Measurements from ENCODE around the gene BCL7A.
A peak's percentile ranks its signal among the peaks of the same experiment; 100 is the strongest.

The BCL7A gene

DNA sequence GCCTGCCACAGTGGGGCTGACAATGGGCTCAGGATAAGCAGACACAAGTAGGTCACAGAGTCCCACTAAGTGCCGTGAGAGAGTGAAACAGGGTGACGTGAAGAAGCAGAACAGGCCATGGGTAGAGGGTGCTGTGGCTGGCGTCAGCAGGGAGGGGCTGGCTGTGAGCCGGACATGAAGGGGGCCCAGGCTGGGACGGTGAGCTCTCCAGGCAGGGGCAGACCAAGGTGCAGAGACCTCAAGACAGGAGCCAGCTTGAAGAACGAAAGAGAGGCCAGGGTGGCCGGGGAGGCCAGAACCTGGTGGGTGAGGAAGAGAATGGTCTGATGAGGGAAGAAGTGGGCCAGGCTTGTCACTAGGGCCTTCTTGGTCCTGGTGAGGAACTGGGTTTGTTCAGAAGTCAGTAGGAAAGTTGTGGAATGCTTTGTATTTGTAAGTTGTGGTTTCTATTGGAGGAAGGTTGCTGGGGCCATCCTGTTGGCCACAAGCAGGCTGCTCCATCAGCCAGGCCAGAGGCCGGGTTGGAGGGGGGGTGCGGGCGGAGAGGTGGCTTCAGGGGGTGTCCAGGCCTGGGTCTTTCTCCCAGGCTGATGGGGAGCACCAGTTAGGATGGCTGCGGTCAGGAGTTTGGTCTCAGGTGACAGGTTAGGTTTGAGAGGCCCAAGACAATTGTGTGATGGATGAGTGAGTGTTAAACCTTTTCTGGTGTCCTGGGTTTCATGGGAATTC is 35.5 kb downstream of the BCL7A start:
- DNase-seq, result no peak

DNA sequence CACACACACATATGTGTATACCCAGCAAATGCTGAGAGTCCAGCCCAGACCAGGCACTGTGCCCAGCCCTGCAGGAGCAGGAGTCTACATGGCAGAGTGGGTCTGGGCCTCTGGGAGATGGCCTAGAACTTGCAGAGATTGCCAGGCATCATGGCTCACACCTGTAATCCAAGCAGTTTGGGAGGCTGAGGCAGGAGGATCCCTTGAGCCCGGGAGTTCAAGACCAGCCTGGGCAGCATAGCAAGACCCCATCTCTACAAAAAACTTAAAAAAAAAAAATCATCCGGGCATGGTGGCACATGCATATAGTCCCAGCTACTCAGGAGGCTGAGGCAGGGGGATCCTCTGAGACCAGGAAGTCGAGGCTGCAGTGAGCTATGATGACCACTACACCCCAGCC is 36.1 kb downstream of the BCL7A start:
- DNase-seq, result no peak

DNA sequence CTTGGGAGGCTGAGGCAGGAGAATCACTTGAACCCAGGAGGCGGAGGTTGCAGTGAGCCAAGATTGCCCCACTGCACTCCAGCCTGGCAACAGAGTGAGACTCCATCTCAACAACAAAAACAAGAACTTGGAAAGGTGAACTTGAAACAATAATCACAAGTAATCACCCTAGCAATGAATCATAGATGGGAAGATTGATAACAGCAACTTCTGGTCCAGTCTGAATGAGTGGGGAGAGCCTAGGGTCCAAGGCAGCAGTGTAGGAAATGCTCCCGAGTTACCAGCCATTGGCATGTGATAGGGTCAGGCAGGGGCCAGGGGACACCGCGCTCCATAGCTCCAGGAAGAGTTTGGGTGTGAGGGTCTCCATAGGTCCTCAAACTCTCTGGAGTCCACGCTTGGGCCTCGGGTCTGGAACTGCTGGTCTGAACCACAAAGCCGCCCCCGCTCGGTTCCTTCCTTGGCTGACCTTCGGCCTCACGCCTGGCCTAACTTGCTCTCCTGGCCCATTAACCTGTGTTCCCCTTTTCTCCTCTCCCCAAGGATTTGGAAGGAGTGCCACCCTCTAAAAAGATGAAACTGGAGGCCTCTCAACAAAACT is 37.0 kb downstream of the BCL7A start:
- no peak for DNase-seq

DNA sequence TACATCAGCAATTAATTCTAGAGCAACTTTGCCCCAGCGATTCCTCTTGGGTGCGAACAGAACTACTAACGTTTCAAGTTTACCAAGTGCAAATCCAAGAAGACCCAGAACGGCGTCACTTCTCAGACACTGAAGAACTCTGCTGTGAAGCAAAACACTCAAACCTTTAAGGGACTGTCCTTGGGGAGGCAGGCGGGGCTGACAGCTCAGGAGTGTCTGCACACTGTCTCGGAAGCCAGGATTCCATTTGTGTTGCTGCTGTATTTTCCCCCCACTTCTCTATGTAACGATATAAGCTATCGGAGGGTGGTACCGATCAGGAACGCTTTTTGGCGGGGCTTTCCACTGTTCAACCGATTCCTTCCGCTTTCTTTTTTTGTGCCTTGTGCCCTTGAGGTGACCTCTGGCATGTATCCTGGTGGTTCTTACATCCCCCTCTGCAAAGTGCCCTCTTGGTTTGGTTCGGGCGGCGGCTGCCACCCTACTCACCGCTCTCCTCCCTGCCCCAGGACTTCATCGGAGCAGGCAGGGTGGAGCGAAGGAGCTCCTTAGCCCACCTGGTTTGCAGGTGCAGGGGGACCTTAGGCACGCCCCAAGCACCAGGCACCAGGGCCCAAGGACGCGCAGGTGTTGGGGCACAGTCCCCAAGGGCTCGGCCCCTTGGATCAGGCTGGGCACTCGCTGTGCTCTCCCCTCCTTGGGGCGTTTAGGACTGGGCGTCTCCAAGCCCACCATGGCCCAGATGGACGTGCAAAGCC is 37.7 kb downstream of the BCL7A start:
- DNase-seq, result no peak

DNA sequence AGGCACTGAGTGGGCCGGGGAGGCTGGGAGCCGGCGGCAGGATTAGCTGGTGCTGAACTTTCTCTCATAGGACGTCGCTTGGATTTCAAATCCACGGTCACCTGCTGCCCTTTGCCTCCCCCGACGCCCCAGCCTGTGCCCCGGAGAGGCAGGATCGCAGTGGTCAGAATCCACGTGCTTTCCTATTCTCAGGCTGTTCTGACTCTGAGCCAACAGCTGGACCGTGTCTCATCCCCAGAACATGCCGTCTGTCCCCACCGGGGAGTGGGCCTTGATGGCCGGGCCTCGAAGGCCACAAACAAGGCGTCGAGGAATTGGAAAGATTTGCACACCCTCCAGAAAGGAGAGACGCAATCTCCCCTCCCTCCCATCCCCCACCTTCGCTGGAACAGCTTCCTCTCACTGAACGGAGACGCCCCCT is 38.4 kb downstream of the BCL7A start:
- DNase-seq, result no peak

DNA sequence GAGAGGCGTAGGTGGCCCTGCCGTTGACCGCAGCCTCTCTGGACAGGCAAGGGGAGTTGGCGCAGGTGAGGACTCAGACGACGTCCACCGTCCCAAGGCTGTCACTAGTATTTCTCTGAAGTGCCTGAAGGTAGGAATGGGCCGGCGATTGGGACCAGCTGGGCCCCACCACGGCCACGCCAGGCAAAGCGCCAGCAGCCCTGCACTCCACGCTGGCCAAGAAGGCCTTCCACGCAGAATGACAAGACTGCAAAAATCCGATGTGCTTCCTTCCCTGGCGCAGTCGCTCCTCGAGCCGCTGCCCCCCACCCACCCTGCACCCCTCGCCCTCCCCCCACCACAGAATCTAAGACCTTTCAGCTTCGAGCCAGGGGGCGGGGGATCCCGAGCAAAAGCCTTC is 39.6 kb downstream of the BCL7A start:
- DNase-seq, result no peak

DNA sequence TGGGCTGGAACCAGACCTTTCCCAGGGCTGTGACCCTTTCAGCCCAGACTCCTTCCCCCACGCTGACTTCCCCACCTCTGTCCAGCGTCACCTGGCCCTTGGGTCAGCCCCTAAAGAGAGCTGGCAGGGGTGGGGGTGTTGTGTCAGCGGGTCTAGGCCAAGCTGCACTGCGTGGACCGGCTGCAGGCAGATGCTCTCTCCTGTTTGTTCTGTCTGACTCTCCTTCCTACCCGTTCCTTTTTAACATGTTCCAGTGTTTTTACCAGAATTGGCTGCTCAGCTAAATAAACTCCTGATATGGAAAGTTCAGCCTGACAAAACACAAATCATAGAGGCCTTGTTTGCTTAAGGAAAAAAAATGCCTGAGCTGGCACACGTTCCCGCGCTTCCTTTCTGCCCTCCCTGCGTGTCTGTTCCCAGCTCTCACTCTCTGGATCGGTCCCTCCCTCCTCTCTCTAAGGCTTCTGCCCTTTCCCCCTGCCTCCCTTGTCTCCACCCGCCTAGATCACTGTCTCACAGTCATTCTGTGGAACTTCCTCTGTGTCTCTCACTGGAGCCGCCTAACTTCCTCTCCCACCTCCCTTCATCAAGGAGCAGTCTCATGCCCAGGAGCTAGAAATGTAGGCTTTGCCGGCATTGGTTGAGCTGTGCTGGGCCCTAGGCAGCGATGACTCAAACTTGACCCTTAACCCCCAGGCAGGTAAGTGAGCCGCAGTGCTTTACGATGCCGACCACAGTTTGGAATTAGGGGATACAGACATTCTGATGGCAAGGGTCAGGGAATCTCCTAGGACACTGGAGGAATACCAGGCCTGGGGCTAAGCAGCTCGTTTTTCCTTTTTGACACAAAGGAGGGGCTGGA is 41.4 kb downstream of the BCL7A start:
- DNase-seq, result no peak

DNA sequence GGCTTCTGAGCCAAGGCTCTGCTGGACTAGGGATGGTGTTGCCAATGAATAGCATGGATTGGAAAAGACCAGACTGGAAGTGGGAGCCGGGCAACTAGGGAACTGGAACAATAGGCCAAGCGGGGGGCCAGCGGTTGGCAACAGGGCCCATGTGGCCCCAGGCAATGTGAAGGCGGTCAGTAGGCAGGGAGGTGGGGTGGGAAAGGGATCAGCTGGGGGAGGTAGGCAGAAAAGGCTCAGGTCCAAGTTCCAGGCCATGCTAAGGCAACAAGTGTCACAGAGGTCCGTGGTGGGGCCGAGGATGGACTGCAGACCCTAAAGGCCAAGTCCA is 42.0 kb downstream of the BCL7A start:
- DNase-seq, result no peak

DNA sequence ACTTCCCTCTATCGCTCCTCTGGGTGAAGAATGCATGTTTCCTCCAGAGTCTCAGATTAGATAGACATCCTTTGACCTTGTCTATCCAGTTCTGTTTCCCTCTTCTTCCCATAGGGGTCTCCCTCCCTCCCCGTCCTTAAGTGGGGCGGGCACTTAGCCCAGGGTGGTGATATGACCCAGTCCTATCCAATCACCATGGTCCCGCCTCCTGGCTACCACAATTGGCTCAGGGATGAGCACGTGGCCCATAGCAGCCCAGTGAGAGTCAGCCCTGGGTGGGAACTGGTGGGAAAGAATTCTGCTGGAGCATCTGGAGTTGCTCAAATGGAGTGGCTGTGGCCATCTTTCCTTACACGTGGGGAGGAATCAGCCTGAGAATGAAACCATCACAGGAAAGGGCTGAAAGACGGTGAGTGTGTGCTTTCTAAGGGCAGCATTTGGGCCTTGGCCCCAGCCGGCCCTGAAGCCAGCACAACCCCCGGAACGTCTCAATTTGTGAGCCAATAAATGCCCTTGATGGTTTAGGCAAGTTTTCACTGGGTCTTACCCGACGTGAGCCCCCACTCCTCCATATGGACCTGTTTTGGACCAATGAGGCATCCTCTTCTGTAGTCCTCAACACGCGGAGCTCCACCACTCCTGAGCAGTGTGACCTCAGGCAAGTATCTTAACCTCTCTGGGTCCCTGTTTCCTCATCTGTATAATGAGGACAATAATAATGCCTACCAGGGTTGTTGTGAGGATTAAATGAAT is 42.5 kb downstream of the BCL7A start:
- peak; percentile 78 for DNase-seq

DNA sequence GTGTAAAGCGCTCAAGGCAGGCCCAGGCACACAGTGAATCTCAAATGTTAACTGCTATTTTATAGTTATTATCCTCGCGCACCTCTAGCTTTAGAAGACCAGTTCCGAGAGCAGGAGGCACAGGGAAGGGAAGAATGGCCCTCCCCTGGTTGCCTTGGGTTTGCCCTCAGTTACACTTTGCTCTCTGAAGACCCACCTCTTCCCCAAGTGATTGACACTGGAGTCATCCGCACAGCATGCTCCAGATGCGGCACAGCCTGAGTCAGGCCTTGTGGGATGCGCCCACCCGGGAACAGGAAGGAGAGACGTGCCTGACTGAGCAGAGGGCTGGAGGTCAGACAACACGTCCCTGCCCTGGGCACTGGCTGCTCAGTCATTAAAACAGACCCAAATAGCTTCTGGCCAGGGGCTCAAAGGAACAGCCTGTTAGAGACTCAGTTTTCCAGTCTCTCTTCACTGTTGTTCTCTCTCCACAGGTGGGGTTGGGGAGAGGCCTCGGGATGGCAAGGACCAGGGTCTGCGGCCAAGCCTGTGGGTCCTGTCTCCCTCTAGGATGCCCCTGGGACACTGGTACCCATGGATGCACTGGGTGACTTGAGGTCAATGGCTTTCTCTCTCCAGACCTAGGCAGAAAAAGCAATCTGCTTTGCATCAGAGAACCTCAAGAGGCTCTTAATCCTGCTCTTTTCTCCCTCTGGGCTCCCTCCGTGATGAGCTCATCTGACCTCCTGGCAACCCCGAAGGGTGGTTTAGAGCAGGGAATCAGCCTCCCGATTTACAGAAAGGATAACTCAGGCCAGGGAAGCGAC is 43.3 kb downstream of the BCL7A start:
- DNase-seq, result no peak

DNA sequence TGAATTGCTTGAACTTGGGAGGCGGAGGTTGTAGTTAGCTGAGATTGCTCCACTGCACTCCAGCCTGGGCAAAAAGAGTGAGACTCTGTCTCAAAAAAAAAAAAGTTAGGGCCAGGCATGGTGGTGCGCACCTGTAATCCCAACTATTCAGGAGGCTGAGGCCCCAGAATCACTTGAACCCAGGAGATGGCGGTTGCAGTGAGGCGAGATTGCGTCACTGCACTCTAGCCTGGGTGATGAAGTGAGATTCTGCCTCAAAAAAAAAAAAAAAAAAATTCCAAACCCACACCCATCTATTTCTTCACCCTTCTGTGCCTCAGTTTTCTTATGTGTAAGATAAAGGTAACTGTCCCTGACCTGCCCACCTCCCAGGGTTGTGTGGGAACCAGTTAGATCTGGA is 45.9 kb downstream of the BCL7A start:
- DNase-seq, result no peak

DNA sequence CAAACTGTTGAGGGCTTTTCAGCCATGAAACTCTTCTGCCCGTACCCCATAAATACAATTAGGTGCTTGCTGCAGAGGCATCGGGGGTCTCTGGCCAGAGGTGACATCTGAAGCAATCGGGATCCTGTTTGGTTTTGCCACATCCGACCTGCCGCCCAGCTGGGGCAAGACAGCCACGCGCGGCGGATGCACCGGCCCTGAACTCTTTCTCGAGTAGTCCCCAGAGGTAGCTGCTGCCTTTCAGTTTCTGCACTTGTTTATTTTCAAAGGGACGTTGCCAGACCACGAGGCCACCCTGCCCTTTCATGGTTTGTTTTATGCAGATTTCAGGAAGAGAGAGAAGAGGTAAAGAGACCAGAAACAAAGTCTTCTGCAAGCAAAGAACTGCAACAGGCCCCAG is 46.3 kb downstream of the BCL7A start:
- no peak for DNase-seq

DNA sequence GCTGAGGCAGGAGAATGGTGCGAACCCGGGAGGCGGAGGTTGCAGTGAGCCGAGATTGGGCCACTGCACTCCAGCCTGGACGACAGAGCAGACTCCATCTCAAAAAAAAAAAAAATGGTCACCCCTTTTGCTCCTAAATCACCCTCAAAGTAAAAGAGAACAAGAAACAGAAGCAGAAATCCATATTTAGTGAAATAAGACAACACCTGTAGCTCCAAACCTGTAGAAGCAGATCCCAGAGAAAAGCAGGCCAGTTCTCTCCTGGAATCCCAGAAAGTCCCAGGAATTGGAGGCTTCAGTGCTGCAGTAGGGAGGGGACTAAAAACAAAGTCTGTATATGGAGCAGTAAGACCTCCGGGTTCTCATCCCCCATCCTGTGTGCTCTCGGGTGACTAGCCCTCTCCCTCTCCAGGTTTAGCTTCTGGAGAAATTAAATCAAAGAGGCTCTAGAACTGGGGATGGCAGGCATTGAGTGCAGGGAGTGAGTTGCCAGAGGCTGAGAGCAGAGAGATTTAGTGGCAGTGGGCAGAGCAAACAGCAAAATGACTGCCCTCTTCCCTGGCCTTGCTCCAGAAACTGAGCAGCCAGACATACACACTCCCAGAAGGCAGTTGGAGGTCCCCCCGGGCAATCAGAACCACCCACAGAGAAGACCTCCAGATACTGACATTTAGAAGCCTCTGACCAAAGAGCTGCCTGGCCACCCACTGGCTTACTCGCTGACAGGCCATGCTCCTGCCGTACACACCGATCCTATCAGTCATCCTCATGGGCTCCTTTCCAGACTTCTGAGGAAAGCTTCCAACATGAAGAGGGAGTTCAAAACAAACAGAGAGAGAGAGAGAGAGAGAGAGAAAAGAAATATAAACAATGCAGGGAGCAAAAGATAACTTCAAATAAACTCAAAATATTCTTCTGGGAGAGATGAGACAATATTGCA is 50.6 kb downstream of the BCL7A start:
- DNase-seq, result no peak

DNA sequence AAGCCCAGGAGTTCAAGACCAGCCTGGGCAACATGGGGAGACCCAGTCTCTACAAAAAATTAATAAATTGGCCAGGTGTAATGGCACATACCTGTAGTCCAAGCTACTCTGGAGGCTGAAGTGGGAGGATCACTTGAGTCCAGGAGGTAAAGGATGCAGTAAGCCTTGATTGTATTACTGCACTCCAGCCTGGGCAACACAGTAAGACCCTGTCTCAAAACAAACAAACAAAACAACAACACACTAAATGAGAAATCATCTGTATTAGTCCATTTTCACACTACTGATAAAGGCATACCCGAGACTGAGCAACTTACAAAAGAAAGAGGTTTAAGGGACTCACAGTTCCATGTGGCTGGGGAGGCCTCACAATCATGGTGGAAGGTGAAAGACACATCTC is 52.1 kb downstream of the BCL7A start:
- no peak for DNase-seq

DNA sequence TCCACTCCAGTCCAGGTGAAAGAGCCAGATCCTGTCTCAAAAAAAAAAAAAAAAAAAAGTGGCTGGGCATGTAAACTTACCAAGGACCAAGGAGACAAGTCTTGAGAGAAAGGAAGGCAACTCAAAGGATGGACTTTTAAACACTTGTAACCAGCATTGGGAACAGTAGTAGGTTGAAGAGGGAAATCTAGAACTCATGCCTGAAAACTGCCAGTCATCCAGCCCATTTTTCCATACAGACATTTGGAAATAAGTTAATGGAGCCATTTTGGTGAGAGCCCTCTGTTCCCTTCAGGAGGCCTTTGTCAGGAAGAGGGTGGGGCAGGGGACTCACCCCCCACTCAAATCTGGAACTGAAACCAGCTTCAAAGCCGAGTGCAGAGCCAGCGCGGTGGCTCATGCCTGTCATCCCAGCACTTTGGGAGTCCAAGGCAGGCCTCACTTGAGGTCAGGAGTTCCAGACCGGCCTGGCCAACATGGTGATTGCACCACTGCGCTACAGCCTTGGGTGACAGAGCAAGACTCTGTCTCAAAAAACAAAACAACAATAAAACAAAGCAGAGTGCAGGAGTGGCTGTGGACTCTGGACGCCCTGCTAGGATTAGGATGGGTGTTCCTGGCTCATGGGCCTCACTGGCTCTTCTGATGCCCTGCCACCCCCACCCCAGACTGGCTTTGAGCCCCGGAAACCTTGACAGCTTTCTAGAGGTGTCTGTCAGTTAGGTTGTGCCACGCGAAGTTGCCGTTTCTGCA is 55.2 kb downstream of the BCL7A start:
- DNase-seq, result no peak

DNA sequence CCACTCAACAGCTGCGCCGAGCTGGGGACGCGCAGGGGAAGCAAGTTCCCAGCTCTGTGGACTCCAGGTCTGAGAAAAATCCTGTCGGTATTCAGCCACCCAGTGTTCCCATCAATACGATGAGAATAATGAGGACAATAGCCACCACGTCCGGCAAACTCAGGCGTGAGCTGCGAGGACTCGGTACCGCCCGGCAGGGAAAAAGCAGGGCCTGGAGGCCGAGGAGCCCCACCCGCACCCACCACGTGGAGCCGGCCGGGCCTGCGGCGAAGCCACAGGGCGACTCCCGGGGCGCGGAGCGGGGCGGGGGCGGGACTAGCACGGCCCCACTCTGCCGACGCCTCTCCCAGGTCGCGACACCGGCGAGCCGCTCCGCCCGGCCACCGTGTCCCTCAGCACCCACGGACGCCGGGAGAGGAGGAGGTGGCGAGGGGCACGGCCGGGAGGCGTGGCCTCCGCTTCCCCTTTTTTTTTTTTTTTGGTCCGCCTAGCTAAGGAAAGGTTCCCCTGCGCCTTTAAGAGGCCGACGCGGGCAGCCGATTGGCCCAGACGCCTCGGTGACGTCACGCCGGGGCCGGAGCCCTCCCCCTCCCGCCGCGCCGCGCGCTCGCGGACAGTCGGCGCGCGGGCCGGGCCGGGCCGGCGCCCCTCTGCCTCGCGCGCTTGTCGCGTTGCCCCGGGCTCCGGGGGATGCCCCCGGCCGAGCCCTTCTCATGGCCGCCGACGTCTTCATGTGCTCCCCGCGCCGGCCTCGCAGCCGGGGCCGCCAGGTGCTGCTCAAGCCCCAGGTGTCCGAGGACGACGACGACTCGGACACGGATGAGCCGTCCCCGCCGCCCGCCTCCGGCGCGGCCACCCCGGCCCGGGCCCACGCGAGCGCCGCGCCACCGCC is 56.7 kb downstream of the BCL7A start, which contains the start of gene MLXIP:
Gene MLXIP (plus strand): TSS at position 616 of the 892 bp plus-strand sequence. CDS start 98 bp downstream, at position 714.
- DNase-seq, result peak; percentile 74

DNA sequence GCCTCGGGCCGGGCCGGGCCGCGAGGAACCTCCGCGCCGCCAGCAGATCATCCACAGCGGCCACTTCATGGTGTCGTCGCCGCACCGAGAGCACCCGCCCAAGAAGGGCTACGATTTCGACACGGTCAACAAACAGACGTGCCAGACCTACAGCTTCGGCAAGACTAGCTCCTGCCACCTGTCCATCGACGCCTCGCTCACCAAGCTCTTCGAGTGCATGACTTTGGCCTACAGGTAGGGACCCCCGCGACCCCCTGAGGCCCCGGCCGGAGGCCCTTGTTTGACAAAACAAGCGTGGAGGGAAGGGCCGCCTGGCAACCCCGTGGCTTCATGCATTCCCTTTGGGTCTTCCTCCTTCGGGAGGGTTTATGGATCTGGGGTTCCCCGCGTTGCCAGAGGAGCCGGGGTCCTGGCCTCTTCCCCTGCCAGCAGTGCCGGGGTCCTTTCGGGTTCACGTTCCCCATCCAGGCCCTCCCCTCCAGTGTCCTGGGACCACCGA is 57.4 kb downstream of the BCL7A start:
- no peak for DNase-seq

DNA sequence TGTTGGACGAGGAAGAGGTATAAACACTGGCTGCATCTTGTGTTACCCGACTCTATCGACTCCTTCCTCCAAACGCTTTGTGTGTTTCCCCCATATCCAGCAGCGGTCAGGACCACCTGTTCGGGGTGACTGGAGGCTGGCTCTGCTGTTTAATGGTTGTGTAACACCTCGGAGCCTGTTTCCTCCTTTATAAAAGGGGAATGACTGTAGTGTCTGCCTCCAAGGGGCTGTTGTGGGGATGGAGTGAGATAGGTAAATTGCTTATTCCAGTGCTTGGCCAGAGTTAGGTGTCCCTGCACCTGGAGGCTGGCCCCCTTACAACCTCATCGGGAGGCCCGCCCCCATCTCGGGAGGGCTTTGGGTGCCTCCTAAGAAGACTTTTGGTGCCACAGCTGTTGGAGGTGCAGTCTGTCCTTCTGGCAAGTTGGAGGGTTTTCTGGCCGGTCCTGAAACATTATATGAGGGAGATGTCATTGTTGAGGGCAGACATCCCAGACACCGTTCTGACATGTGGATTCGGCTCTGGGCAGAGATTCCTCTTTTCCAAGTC is 57.9 kb downstream of the BCL7A start:
- no peak for DNase-seq

Measured in NCI-H1048 (cell line).